Measurements from ENCODE around the gene CCDC63.

DNA sequence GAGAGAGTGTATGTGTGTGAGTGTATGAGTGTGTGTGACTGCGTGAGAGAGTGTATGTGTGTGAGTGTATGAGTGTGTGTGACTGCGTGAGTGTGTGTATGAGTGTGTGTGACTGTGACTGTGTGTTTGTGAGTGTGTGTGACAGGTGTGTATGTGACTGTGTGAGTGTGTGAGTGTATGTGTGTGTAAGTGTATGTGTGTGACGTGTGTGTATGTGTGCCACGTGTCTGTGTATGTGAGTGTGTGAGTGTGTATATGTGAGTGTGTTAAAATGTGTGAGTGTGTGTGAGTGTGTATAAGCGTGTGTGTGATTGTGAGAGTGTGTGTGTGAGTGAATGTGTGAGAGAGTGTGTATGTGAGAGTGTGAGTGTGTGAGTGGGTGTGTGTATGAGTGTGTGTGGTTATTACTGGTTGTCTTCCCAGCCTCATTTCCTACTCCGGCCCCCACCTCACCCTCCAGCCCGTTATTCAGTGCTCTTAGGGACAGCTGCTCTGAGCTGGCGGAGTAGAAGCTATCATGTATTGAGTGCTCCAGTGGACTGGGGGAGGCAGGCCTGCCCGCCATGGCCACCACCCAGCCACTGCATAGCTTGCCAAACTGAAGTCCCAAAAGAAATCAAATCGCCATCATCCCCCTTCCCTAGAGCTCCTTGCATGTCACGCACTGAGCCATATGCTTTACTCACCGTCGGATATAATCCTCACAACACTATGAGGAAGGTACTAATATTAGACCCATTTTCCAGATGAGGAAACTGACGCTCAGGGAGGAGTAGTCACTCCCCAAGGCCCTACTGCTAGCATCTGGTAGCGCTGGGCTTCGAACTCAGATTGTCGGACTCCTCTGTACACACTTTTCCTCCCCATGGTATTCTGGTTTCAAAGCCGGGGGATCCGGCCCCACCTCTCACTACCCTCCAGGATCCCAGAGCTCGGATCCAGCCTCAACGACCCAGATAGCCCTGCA, 83.8 kb downstream of the CCDC63 start:
- TF ChIP-seq, protein P1, sequence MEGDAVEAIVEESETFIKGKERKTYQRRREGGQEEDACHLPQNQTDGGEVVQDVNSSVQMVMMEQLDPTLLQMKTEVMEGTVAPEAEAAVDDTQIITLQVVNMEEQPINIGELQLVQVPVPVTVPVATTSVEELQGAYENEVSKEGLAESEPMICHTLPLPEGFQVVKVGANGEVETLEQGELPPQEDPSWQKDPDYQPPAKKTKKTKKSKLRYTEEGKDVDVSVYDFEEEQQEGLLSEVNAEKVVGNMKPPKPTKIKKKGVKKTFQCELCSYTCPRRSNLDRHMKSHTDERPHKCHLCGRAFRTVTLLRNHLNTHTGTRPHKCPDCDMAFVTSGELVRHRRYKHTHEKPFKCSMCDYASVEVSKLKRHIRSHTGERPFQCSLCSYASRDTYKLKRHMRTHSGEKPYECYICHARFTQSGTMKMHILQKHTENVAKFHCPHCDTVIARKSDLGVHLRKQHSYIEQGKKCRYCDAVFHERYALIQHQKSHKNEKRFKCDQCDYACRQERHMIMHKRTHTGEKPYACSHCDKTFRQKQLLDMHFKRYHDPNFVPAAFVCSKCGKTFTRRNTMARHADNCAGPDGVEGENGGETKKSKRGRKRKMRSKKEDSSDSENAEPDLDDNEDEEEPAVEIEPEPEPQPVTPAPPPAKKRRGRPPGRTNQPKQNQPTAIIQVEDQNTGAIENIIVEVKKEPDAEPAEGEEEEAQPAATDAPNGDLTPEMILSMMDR (IDR thresholded peaks at IDR 0.05), result no peak
- no peak for TF ChIP-seq POLR2AphosphoS5 (IDR thresholded peaks at IDR 0.05)

All from gastroesophageal sphincter (tissue), 3 donors.